ENCODE results near the gene HAT1.

The HAT1 gene

GRCh38 chr2:171930385-171930784, 8.1 kb downstream of the HAT1 start:
- no peak for ATAC-seq
- no peak for TF ChIP-seq ZNF70 (CRISPR knock-in tag; IDR thresholded peaks at IDR 0.05)
- no peak for TF ChIP-seq TSHZ2 (CRISPR knock-in tag; IDR thresholded peaks at IDR 0.05)
- no peak for TF ChIP-seq CREB5 (CRISPR knock-in tag; IDR thresholded peaks at IDR 0.05; ENCODE audit: low read depth)
- TF ChIP-seq SNAI2 (CRISPR knock-in tag; IDR thresholded peaks at IDR 0.05): no peak
- TF ChIP-seq PATZ1 (CRISPR knock-in tag; IDR thresholded peaks at IDR 0.05; ENCODE audit: borderline replicate concordance): no peak
- TF ChIP-seq TOX (CRISPR knock-in tag; IDR thresholded peaks at IDR 0.05; ENCODE audit: borderline replicate concordance): no peak
- no peak for TF ChIP-seq BACH2 (CRISPR knock-in tag; IDR thresholded peaks at IDR 0.05; ENCODE audit: borderline replicate concordance)
- TF ChIP-seq ZFP3 (CRISPR knock-in tag; IDR thresholded peaks at IDR 0.05): no peak
- TF ChIP-seq ISL1 (CRISPR knock-in tag; IDR thresholded peaks at IDR 0.05): no peak
- TF ChIP-seq CSRNP3 (CRISPR knock-in tag; IDR thresholded peaks at IDR 0.05): no peak
- no peak for TF ChIP-seq ARNTL (CRISPR knock-in tag; IDR thresholded peaks at IDR 0.05; ENCODE audit: borderline replicate concordance, low read depth)
- no peak for TF ChIP-seq PPARA (CRISPR knock-in tag; IDR thresholded peaks at IDR 0.05; ENCODE audit: borderline replicate concordance)
- TF ChIP-seq ZC3H10 (CRISPR knock-in tag; IDR thresholded peaks at IDR 0.05): no peak
- no peak for TF ChIP-seq OSR1 (CRISPR knock-in tag; IDR thresholded peaks at IDR 0.05)
- no peak for TF ChIP-seq GLIS3 (CRISPR knock-in tag; IDR thresholded peaks at IDR 0.05)

- no peak for ATAC-seq
- TF ChIP-seq BACH2 (CRISPR knock-in tag; IDR thresholded peaks at IDR 0.05; ENCODE audit: borderline replicate concordance) (no peak), CREB5 (CRISPR knock-in tag; IDR thresholded peaks at IDR 0.05; ENCODE audit: low read depth) (no peak), PPARA (CRISPR knock-in tag; IDR thresholded peaks at IDR 0.05; ENCODE audit: borderline replicate concordance) (no peak), GLIS3 (CRISPR knock-in tag; IDR thresholded peaks at IDR 0.05) (no peak), SNAI2 (CRISPR knock-in tag; IDR thresholded peaks at IDR 0.05) (no peak), TOX (CRISPR knock-in tag; IDR thresholded peaks at IDR 0.05; ENCODE audit: borderline replicate concordance) (no peak), ISL1 (CRISPR knock-in tag; IDR thresholded peaks at IDR 0.05) (no peak), CSRNP3 (CRISPR knock-in tag; IDR thresholded peaks at IDR 0.05) (no peak), ZFP3 (CRISPR knock-in tag; IDR thresholded peaks at IDR 0.05) (no peak), ARNTL (CRISPR knock-in tag; IDR thresholded peaks at IDR 0.05; ENCODE audit: borderline replicate concordance, low read depth) (no peak), ZNF565 (CRISPR knock-in tag; conservative IDR thresholded peaks at IDR 0.05; ENCODE audit: low read depth) (no peak), OSR1 (CRISPR knock-in tag; IDR thresholded peaks at IDR 0.05) (no peak), ZNF8 (CRISPR knock-in tag; IDR thresholded peaks at IDR 0.05) (no peak)
These were observed 16.9 kb downstream of the HAT1 start for GRCh38 chr2:171939058-171939742.

GRCh38 chr2:171939743-171940071, 17.4 kb downstream of the HAT1 start:
- no peak for TF ChIP-seq ZNF8 (CRISPR knock-in tag; IDR thresholded peaks at IDR 0.05)
- TF ChIP-seq ARNTL (CRISPR knock-in tag; IDR thresholded peaks at IDR 0.05; ENCODE audit: borderline replicate concordance, low read depth): no peak
- TF ChIP-seq TSHZ2 (CRISPR knock-in tag; IDR thresholded peaks at IDR 0.05): no peak
- TF ChIP-seq ZFP30 (CRISPR knock-in tag; IDR thresholded peaks at IDR 0.05): no peak
- no peak for TF ChIP-seq OSR1 (CRISPR knock-in tag; IDR thresholded peaks at IDR 0.05)
- TF ChIP-seq RARB (CRISPR knock-in tag; IDR thresholded peaks at IDR 0.05): no peak
- TF ChIP-seq ZFP3 (CRISPR knock-in tag; IDR thresholded peaks at IDR 0.05): no peak
- TF ChIP-seq POU6F1 (CRISPR knock-in tag; IDR thresholded peaks at IDR 0.05; ENCODE audit: borderline replicate concordance, low read depth): no peak
- TF ChIP-seq SNAI2 (CRISPR knock-in tag; IDR thresholded peaks at IDR 0.05): no peak
- no peak for TF ChIP-seq PPARA (CRISPR knock-in tag; IDR thresholded peaks at IDR 0.05; ENCODE audit: borderline replicate concordance)
- TF ChIP-seq ISL1 (CRISPR knock-in tag; IDR thresholded peaks at IDR 0.05): no peak
- no peak for ATAC-seq
